Measurements from ENCODE around the gene SCFD1.

- TF ChIP-seq CTCF (IDR thresholded peaks at IDR 0.05) (no peak), POLR2A (IDR thresholded peaks at IDR 0.05) (no peak)
Observed at GRCh38 chr14:30748343-30748742, 126.2 kb downstream of the SCFD1 start.
